ENCODE data around the gene HMCN2. TPM values are rescaled to one million over a fixed set of nuclear protein-coding genes. Genes with fewer than 3 reads are reported as not detected.

The HMCN2 gene
- total RNA-seq, 4 donors from 2014 or later = 1.3 to 6.3 (median 3.5) TPM

DNA sequence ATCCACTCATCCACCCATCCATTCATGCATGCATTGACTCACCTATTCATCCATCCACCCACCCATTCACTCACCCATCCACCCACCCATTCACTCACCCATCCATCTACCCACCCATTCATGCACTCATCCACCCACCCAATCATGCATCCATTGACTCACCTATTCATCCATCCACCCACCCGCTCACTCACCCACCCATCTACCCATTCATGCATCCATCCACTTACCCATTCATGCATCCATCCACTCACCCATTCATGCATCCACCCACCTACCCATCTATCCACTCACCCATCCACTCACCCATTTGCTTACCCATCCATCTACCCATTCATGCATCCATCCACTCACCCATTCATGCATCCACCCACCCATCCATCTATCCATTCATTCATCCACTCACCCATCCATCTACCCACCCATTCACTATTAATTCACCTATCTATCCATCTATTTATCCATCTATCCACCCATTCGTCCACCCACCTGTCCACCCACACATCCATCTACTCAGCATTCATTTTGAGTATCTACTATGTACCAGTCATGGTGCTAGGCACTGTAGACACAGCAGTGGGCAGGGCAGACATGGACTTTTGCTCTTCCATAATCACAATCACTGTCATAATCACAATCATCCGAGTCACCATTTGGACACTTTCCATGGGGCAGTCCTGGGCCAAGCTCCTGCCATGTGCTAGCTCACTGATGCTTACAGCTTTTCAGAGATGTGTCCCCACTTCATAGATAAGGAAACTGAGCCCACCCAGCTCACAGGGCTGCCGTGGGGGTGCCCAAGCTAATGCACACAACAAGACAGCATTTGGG lies 34.4 kb downstream of the HMCN2 start:
- TF ChIP-seq EP300 (IDR thresholded peaks at IDR 0.05) = no peak
- TF ChIP-seq, protein P1, sequence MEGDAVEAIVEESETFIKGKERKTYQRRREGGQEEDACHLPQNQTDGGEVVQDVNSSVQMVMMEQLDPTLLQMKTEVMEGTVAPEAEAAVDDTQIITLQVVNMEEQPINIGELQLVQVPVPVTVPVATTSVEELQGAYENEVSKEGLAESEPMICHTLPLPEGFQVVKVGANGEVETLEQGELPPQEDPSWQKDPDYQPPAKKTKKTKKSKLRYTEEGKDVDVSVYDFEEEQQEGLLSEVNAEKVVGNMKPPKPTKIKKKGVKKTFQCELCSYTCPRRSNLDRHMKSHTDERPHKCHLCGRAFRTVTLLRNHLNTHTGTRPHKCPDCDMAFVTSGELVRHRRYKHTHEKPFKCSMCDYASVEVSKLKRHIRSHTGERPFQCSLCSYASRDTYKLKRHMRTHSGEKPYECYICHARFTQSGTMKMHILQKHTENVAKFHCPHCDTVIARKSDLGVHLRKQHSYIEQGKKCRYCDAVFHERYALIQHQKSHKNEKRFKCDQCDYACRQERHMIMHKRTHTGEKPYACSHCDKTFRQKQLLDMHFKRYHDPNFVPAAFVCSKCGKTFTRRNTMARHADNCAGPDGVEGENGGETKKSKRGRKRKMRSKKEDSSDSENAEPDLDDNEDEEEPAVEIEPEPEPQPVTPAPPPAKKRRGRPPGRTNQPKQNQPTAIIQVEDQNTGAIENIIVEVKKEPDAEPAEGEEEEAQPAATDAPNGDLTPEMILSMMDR (IDR thresholded peaks at IDR 0.05) = no peak
- no peak for TF ChIP-seq POLR2A (IDR thresholded peaks at IDR 0.05)
- TF ChIP-seq POLR2AphosphoS5 (IDR thresholded peaks at IDR 0.05) = no peak
- Histone ChIP-seq H3K9me3 (no peaks in the 10 kb centered on the region), H3K4me3 (no peak overlapping the region), H3K27ac (no peak overlapping the region), H3K36me3 (no peaks in the 10 kb centered on the region), H3K27me3 (peaks cover 12% of the 10 kb centered on the region), H3K4me1 (peaks cover 10% of the 10 kb centered on the region)
- WGBS = 72% methylated on average over 4 of the region's 4 CpGs
- DNase-seq (ENCODE audit: low spot score in 2 of 2) = no peak

DNA sequence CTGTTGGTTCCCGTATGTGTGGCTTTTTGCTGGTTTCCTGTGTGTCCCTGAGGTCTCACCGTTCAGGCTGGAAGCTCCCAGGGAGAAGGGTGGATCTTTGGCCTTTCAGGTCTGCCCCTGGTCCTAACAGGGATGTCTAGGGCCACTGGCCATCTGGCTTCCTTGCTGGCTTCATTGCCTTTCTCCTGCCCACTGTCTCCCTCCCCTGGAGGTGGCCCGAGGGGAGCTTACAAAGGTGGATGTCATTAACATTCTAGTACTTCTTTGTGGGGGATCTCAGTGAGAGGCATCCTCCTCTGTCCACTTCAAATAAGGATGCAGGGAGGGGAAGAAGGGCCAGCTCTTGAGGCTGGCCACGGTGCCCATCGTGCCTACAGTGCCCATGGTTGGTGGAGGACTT lies 35.2 kb downstream of the HMCN2 start:
- Histone ChIP-seq H3K27me3 (peaks cover 14% of the 10 kb centered on the region), H3K4me1 (peaks cover 12% of the 10 kb centered on the region), H3K9me3 (no peaks in the 10 kb centered on the region), H3K4me3 (no peak overlapping the region), H3K27ac (no peak overlapping the region), H3K36me3 (no peaks in the 10 kb centered on the region)
- TF ChIP-seq EP300 (IDR thresholded peaks at IDR 0.05) (no peak), POLR2AphosphoS5 (IDR thresholded peaks at IDR 0.05) (no peak), POLR2A (IDR thresholded peaks at IDR 0.05) (no peak)
- TF ChIP-seq, protein P1 (IDR thresholded peaks at IDR 0.05) = no peak
- 70% methylated on average over 4 of the region's 5 CpGs for WGBS
- DNase-seq (ENCODE audit: low spot score in 2 of 2) = no peak

DNA sequence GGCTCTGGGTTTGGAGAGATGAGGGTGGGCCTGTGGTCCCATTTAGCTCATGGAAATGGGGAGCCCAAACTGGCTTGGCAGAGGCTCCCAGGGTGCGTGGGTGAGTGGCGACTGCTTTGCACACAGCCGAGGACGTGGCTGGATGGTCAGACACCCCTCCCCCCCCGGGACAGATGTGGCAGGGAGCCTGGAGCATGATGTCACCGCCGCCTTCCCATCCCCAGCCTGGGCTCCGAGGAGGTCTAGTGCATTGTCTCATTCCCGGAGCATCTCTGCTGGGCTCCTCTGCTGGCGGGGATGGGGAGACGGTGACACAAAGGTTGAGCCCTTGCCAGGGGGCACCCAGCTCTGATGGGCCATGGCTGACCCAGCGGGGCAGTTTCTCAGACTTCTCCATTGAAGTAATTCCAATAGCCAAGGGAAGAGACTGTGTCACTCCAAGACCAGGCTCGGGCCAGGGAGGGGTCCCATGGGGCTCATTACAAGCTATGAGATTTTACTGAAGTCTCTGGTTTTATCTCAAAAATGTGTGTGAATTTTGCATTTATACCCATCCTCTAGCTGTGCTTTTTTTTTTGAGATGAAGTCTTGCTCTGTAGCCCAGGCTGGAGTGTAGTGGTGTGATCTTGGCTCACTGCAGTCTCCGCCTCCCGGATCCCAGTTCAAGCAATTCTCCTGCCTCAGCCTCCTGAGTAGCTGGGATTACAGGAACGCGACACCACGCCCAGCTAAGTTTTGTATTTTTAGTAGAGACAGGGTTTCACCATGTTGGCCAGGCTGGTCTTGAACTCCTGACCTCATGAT lies 36.1 kb downstream of the HMCN2 start:
- no peak overlapping the region for H3K4me3 ChIP-seq
- 69% methylated on average over 13 of the region's 18 CpGs for WGBS
- H3K36me3 ChIP-seq = no peaks in the 10 kb centered on the region
- H3K27ac ChIP-seq = no peak overlapping the region
- TF ChIP-seq POLR2A (IDR thresholded peaks at IDR 0.05) (no peak), EP300 (IDR thresholded peaks at IDR 0.05) (no peak), POLR2AphosphoS5 (IDR thresholded peaks at IDR 0.05) (no peak)
- TF ChIP-seq, protein P1 (IDR thresholded peaks at IDR 0.05) = no peak
- DNase-seq (ENCODE audit: low spot score in 2 of 2) = no peak
- no peaks in the 10 kb centered on the region for H3K9me3 ChIP-seq
- peaks cover 14% of the 10 kb centered on the region for H3K27me3 ChIP-seq
- H3K4me1 ChIP-seq = peaks cover 12% of the 10 kb centered on the region

DNA sequence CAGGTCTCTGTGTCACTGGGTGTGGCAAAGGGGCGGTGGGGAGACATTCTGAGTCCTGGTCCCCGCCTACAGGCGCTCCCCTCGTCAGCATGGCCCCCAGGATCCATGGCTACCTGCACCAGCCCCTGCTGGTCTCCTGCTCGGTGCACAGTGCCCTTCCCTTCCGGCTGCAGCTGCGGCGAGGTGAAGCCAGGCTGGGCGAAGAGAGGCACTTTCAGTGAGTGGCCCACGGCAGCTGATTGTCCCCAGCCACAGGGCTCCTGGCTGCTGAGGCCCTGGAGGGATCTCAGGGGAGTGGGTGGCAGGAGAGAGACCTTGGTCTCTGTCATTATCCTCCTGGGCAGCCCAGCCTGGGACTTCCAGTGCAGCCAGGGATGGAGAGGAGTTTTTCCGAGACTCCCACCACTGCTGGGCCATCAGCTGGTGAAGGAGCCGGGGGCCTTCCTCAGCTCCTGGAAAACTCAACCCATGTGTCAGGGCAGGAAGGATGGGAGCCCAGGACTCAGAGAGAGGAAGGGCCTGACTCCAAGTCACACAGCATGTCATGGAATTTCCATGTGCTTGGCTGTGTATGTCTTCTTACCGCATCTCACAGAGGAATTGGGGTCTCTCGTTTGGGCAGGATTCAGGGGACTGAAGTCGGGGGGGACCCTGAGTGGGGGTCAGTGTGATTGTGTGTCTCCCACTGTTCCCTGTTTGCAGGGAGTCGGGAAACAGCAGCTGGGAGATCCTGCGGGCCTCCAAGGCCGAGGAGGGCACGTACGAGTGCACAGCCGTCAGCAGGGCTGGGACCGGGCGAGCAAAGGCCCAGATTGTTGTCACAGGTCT lies 37.4 kb downstream of the HMCN2 start:
- H3K27ac ChIP-seq = no peak overlapping the region
- peaks cover 12% of the 10 kb centered on the region for H3K4me1 ChIP-seq
- WGBS = 93% methylated on average over 13 of the region's 23 CpGs
- peaks cover 14% of the 10 kb centered on the region for H3K27me3 ChIP-seq
- TF ChIP-seq POLR2AphosphoS5 (IDR thresholded peaks at IDR 0.05) (no peak), POLR2A (IDR thresholded peaks at IDR 0.05) (no peak), EP300 (IDR thresholded peaks at IDR 0.05) (no peak)
- TF ChIP-seq, protein P1 (IDR thresholded peaks at IDR 0.05) = no peak
- H3K36me3 ChIP-seq = no peaks in the 10 kb centered on the region
- DNase-seq (ENCODE audit: low spot score in 2 of 2) = no peak
- H3K4me3 ChIP-seq = no peak overlapping the region
- no peaks in the 10 kb centered on the region for H3K9me3 ChIP-seq

Data from suprapubic skin (tissue), 4 donors.